LNCaP clone FGC (cell line): ENCODE data around the gene MYLK2.

Experiments
- DNase-seq: peaks from one replicate; pipeline ENCODE4 v3.0.0-alpha.2; 2011; ENCODE audit warnings: low read depth
- H3K4me3 ChIP-seq: 2 replicates; pipeline ENCODE4 v1.5.1; 2011; ENCODE audit warnings: mild to moderate bottlenecking, low read depth, low read length, control low read depth
- TF ChIP-seq, protein P1 (sequence below): IDR thresholded peaks from 2 replicates; pipeline ENCODE4 v1.5.1; 2012; ENCODE audit warnings: mild to moderate bottlenecking; ENCODE audit not compliant: control insufficient read depth, insufficient read depth; ENCODE audit errors: extremely low read depth

MYLK2 gene

DNA sequence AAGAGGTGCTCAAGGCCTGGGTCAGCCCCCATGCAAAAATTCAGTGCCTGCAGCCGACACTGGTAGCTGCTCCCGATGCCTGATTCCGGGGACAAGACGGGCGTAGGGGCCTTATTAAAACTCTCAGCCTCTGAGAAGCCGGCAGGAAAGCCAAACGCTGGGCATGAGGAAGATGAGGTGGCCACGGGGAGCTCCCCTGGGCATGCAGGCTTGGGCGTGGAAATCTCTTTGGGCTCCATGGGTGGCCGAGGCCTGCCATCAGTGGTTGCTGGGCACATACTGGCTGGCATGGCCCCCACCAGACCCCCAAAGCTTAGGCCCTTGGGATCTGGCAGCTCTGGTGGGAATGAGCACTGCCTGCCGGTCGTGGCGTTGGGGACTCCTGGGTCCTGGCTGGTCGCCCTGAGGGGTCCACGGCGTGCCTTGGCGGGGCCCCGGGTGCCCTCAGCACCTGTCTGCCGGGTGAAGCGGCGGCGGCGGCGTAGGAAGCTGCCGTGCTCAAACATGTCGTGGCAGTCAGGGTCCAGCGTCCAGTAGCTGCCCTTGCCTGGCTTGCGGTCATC lies 25.7 kb downstream of the MYLK2 start:
- TF ChIP-seq, protein P1, sequence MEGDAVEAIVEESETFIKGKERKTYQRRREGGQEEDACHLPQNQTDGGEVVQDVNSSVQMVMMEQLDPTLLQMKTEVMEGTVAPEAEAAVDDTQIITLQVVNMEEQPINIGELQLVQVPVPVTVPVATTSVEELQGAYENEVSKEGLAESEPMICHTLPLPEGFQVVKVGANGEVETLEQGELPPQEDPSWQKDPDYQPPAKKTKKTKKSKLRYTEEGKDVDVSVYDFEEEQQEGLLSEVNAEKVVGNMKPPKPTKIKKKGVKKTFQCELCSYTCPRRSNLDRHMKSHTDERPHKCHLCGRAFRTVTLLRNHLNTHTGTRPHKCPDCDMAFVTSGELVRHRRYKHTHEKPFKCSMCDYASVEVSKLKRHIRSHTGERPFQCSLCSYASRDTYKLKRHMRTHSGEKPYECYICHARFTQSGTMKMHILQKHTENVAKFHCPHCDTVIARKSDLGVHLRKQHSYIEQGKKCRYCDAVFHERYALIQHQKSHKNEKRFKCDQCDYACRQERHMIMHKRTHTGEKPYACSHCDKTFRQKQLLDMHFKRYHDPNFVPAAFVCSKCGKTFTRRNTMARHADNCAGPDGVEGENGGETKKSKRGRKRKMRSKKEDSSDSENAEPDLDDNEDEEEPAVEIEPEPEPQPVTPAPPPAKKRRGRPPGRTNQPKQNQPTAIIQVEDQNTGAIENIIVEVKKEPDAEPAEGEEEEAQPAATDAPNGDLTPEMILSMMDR = no peak
- DNase-seq = no peak
- no peak overlapping the region for H3K4me3 ChIP-seq

DNA sequence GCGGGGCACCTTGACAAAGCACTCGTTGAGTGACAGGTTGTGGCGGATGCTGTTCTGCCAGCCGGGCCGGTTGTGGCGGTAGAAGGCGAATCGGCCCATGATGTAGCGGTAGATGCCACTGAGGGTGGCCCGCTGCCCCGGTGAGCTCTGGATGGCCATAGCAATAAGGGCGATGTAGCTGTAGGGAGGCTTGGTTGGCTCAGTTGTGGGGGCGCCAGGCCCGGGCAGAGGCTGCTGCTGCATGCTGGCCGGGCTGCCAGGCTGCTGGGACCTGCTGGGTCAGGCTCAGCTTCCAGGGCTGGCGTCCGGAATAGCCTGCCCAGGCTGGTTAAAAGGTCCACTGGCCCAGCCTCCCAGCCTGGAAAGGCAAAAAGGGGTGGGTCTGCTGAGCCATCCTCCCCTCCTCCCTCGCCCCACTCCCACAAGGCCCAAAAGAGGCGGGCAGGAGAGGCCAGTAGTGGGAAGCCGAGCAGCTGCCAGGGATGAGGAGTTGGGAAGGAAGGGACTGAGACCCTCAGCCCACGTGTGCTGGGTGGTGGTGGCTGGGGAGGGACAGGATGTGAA lies 26.2 kb downstream of the MYLK2 start, which contains the start of gene FOXS1:
TSS of gene FOXS1 (minus strand) at position 305 of the 564 bp plus-strand sequence. CDS start at position 243, 62 bp downstream.
- no peak within 1 kb of the TSS for H3K4me3 ChIP-seq
- no peak for DNase-seq
- TF ChIP-seq, protein P1 = no peak

DNA sequence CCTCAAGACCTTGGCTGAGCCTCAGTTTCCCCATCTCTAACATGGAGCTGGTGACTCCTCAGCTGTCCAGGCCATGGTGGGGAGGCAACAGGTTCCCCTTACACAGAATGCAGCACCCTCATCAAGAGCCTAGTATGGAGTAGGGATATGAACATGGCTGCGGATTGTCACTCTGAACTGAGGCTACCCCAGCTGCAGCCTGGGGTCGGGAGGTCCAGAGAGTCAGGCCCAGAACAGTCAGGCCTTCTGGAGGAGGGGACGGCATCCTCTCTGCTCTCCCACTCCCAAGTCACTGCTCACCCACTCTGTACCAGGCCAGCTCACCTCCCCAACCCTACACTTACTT lies 27.6 kb downstream of the MYLK2 start:
- H3K4me3 ChIP-seq = no peak overlapping the region
- TF ChIP-seq, protein P1 = no peak
- no peak for DNase-seq

DNA sequence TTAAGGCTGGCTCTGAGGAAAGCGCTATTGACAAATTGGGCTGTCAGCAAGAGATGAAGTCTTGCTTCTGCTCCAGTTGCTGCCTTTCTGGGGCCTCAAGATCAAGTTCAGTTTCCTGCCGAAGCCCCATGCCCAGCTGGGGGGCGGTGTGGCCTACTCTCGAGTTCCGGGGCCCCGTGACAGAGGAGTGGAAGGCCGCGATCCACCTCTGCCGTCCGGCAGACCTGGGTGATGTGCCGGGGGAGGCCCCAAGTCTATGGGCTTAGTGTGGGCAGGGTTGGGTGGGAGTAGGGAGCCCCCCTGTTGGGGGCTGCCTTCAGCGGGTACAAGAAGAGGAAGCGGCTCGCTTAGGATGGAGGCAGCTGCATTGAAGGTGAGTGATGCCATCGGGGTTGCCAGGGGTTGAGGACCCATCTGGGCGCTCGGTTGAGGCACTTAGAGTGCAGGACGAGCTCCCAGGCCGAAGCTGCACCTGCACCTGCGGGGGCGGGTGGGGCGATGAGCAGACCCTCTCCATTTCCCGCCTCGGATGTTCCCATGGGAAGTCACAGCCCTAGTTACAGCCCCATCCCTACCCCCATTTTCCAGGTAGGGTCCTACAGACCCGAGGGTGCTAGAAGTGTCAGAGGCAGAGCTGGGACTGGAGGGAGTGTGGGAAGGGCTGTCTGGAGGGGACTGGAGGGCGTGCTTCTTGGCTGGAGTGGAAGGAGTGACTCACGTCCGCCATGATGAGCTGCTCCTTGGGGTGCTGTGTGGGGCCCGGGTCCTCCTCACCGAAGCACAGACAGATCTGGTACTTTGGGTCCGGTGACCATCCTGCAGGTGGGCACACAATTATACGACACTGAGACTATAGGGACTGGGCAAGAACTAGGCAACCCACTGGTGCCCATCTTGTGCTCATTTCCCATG lies 29.2 kb downstream of the MYLK2 start:
- no peak overlapping the region for H3K4me3 ChIP-seq
- no peak for DNase-seq
- TF ChIP-seq, protein P1 = no peak

DNA sequence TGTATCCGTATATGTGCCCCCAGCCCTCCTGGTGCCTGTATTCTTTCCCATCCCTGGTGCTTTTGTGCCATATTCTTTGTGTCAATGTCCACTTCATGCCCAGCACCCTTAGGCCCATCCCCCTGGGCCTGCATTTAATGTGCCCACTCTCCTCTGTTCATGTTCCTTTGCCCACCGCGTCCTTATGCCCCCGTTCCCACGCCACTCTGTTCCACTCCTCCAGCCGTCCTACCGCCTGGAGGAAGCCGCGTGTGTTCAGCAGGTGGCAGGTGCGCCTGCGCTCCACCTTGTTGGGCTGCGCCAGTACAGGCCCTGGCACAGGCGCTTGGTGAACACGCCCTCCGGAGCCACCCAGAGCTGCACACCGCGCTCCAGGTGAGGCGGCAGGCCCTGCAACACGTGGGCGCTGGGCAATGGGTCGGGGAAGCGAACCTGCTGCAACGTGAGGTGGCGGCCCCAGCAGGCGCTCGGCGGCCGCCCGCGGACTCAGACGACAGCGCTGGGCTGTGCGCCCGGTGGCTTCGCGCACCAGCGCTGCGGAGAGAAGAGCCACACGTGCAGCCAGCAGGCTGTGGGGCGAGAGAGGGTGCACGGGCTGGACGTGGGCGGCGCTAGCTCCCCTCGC lies 30.3 kb downstream of the MYLK2 start:
- no peak overlapping the region for H3K4me3 ChIP-seq
- no peak for DNase-seq
- TF ChIP-seq, protein P1 = no peak

GRCh38 chr20:31851240-31851955 lies 32.2 kb downstream of the MYLK2 start:
- H3K4me3 ChIP-seq = no peak overlapping the region
- TF ChIP-seq, protein P1 = no peak
- no peak for DNase-seq
